KMS-11 (cell line): ENCODE results near the gene CLDN16.

Experiments
- H2AFZ ChIP-seq: fragments of 200-600 bp; sonication (generic); 2 replicates; pipeline ENCODE4 v1.6.1; 2016; ENCODE audit warnings: antibody characterized with exemption, mixed run types, low read depth
- H3K27ac ChIP-seq: fragments of 200-600 bp; sonication (generic); 2 replicates; pipeline ENCODE4 v1.6.1; 2016; ENCODE audit warnings: mild to moderate bottlenecking, mixed run types
- H3K27me3 ChIP-seq: fragments of 200-600 bp; sonication (generic); 2 replicates; pipeline ENCODE4 v1.6.1; 2017; ENCODE audit warnings: mild to moderate bottlenecking, low read depth, mixed run types, moderate library complexity; ENCODE audit not compliant: insufficient read depth
- H3K36me3 ChIP-seq: fragments of 200-600 bp; sonication (generic); 2 replicates; pipeline ENCODE4 v1.6.1; 2017; ENCODE audit warnings: mild to moderate bottlenecking, mixed run types; ENCODE audit not compliant: insufficient read depth
- H3K4me1 ChIP-seq: fragments of 200-600 bp; sonication (generic); 2 replicates; pipeline ENCODE4 v1.6.1; 2016; ENCODE audit warnings: mild to moderate bottlenecking, low read depth, mixed run types; ENCODE audit not compliant: poor library complexity, severe bottlenecking
- H3K4me2 ChIP-seq: fragments of 200-600 bp; sonication (generic); 2 replicates; pipeline ENCODE4 v1.7.0; 2016; ENCODE audit warnings: mild to moderate bottlenecking, mixed run types
- H3K4me3 ChIP-seq: fragments of 200-600 bp; sonication (generic); IDR thresholded peaks from 2 replicates; pipeline ENCODE4 v1.6.1; 2017; ENCODE audit warnings: low read depth, low read length, mixed read lengths; ENCODE audit not compliant: insufficient read depth
- H3K79me2 ChIP-seq: fragments of 200-600 bp; sonication (generic); 2 replicates; pipeline ENCODE4 v1.6.1; 2016; ENCODE audit warnings: low read depth, mixed run types; ENCODE audit not compliant: insufficient read depth
- H3K9ac ChIP-seq: fragments of 200-600 bp; sonication (generic); 2 replicates; pipeline ENCODE4 v1.6.1; 2016; ENCODE audit warnings: mild to moderate bottlenecking, mixed run types
- H4K20me1 ChIP-seq: fragments of 200-600 bp; sonication (generic); 2 replicates; pipeline ENCODE4 v1.6.1; 2016; ENCODE audit warnings: mild to moderate bottlenecking, mixed run types; ENCODE audit not compliant: insufficient read depth
- TF ChIP-seq, protein P1 (sequence below): fragments of 200-600 bp; sonication (generic); conservative IDR thresholded peaks from 2 replicates; pipeline ENCODE4 v1.6.1; 2017; ENCODE audit warnings: low read depth, mild to moderate bottlenecking, antibody characterized with exemption, low read length, moderate library complexity, mixed read lengths

The CLDN16 gene

DNA sequence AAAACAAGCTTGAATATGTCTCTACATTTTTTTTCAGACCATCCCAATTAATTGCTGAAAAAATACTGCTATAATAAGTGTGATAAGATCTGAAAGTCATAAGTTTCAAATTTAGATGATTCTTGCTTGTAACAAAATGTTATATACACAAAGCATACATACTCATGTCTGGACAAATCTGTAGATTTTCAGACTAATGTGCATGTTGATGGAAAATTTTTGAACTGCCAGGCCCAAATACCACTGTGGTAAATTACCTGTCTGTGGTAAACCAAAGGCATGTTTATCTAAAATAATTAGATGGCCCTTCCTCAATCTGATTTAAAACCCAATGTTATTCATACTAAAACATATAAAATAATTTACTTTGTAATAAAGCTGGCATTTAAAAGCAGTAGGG, 31.7 kb upstream of the CLDN16 start:
- Histone ChIP-seq H3K36me3 (no peaks in the 10 kb centered on the region), H3K4me2 (no peak overlapping the region), H3K27ac (no peak overlapping the region), H4K20me1 (no peaks in the 10 kb centered on the region), H3K4me3 (no peak overlapping the region), H3K4me1 (peaks cover 40% of the 10 kb centered on the region), H2AFZ (no peak overlapping the region), H3K9ac (no peak overlapping the region), H3K79me2 (no peaks in the 10 kb centered on the region), H3K27me3 (no peaks in the 10 kb centered on the region)
- TF ChIP-seq, protein P1, sequence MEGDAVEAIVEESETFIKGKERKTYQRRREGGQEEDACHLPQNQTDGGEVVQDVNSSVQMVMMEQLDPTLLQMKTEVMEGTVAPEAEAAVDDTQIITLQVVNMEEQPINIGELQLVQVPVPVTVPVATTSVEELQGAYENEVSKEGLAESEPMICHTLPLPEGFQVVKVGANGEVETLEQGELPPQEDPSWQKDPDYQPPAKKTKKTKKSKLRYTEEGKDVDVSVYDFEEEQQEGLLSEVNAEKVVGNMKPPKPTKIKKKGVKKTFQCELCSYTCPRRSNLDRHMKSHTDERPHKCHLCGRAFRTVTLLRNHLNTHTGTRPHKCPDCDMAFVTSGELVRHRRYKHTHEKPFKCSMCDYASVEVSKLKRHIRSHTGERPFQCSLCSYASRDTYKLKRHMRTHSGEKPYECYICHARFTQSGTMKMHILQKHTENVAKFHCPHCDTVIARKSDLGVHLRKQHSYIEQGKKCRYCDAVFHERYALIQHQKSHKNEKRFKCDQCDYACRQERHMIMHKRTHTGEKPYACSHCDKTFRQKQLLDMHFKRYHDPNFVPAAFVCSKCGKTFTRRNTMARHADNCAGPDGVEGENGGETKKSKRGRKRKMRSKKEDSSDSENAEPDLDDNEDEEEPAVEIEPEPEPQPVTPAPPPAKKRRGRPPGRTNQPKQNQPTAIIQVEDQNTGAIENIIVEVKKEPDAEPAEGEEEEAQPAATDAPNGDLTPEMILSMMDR: no peak

DNA sequence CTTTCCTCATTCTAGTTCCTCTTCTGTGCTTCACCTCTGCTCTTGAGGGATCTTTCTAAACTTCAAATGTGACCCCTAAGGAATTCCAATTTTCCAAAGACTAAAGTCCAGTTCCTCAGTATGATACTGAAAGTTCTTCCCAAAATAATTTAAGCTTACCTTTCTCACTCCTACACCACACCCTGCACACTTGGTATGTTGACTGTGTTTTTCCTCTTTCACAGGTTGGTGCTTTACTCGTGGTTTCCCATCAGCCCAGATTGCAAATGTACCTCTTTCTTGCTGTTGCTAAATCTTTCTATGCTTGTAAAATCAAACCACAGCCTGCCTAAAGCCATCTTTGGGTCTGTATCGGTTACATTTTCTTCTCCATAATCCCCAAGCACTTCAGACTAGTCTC, 30.5 kb upstream of the CLDN16 start:
- Histone ChIP-seq H3K79me2 (no peaks in the 10 kb centered on the region), H3K9ac (no peak overlapping the region), H4K20me1 (no peaks in the 10 kb centered on the region), H3K27ac (0 out of 2 replicates have a peak overlapping the region, but pooled peaks have one; percentile 5), H3K4me1 (peaks cover 50% of the 10 kb centered on the region), H3K27me3 (no peaks in the 10 kb centered on the region), H3K36me3 (no peaks in the 10 kb centered on the region), H2AFZ (peak overlapping the region; percentile 0; the same call in 1 of the 2 replicates), H3K4me2 (peak overlapping the region; percentile 33; the same call in 1 of the 2 replicates), H3K4me3 (no peak overlapping the region)
- TF ChIP-seq, protein P1: no peak

DNA sequence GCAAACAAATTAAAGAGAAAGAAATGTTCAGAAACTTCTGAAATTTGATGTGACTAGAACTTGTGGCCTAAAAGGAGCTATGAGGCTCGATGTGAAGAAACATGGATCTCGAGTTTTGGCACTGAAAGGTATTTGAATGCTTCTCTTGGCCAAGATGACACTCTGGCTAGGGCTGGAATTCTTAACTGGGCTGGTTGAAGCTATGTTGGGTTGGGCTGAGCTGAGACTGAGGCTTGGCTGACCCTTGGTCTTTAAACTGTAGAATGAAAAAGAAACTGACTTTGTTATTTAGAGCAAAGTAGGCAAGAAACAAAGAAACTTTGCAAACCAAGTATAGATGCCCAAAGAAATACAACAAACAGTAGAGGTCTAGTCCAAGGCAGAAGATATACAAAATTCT, 28.1 kb upstream of the CLDN16 start:
- H3K27me3 ChIP-seq: no peaks in the 10 kb centered on the region
- TF ChIP-seq, protein P1: no peak
- H4K20me1 ChIP-seq: no peaks in the 10 kb centered on the region
- no peak overlapping the region for H3K4me3 ChIP-seq
- no peaks in the 10 kb centered on the region for H3K36me3 ChIP-seq
- no peak overlapping the region for H3K4me2 ChIP-seq
- H3K9ac ChIP-seq: no peak overlapping the region
- no peak overlapping the region for H3K27ac ChIP-seq
- H3K4me1 ChIP-seq: peaks cover 45% of the 10 kb centered on the region
- H2AFZ ChIP-seq: peak overlapping the region; percentile 0; the same call in 1 of the 2 replicates
- no peaks in the 10 kb centered on the region for H3K79me2 ChIP-seq

DNA sequence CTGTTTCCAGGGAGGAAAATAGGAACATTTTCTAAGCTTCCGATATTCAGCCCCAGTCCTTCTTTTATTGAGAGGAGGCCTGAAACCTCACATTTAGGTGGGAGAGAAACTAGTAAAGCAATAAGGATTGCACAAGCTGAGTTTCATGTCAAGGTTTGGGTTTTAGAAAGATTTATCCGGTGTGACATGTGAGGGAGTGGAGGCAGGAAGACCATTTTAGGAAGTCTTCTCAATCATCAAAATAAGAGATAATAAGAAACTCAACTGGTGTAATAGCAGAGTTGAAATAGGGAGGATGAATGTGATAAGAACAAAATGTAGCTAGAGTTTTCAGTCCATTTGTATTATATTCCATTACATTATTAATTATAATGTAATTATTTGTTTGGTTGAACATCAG, 27.7 kb upstream of the CLDN16 start:
- H3K4me3 ChIP-seq: no peak overlapping the region
- TF ChIP-seq, protein P1: no peak

More for the DNA sequence above, 27.7 kb upstream of the CLDN16 start:
- H3K4me1 ChIP-seq: peaks cover 45% of the 10 kb centered on the region
- H3K4me2 ChIP-seq: no peak overlapping the region
- no peaks in the 10 kb centered on the region for H3K36me3 ChIP-seq
- H2AFZ ChIP-seq: peak overlapping the region; percentile 0; the same call in 1 of the 2 replicates
- no peak overlapping the region for H3K27ac ChIP-seq
- H4K20me1 ChIP-seq: no peaks in the 10 kb centered on the region
- no peaks in the 10 kb centered on the region for H3K79me2 ChIP-seq
- H3K9ac ChIP-seq: no peak overlapping the region
- no peaks in the 10 kb centered on the region for H3K27me3 ChIP-seq
